ENCODE results near the gene CASTOR2. TPM values are rescaled to one million over a fixed set of nuclear protein-coding genes. Genes with fewer than 3 reads are reported as not detected.

Gene CASTOR2
- total and polyA plus RNA-seq, 4 experiments from 2014 or later: 0.55 to 3.9 (median 2.2) TPM

Other genes with a start within 250 kb of the CASTOR2 start
- 1 to 10 TPM; 5.0 to 6.8 TPM for gene NCF1, start 190.7 kb upstream of the CASTOR2 start, total RNA-seq
- gene NCF1, start 190.7 kb upstream of the CASTOR2 start, polyA plus RNA-seq: 1 to 10 TPM; 3.6 to 8.1 TPM
- gene GTF2IRD2, start 113.1 kb upstream of the CASTOR2 start, total RNA-seq: 10 to 100 TPM; 34.0 to 35.9 TPM
- gene GTF2IRD2, start 113.1 kb upstream of the CASTOR2 start, polyA plus RNA-seq: 10 to 100 TPM; 12.2 to 13.8 TPM
- 10 to 100 TPM; 27.4 to 28.9 TPM for gene RCC1L, start 109.1 kb downstream of the CASTOR2 start, total RNA-seq
- gene RCC1L, start 109.1 kb downstream of the CASTOR2 start, polyA plus RNA-seq: 10 to 100 TPM; 27.2 to 30.8 TPM
- 10 to 100 TPM; 54.9 to 64.0 TPM for gene GTF2IRD2B, start 127.9 kb downstream of the CASTOR2 start, total RNA-seq
- gene GTF2IRD2B, start 127.9 kb downstream of the CASTOR2 start, polyA plus RNA-seq: 10 to 100 TPM; 25.4 to 38.0 TPM